ENCODE data around the gene FOXD1. TPM values are rescaled to one million over a fixed set of nuclear protein-coding genes. Genes with fewer than 3 reads are reported as not detected.

Gene FOXD1
- total RNA-seq, 4 donors from 2014 or later = 0.48 to 3.5 (median 1.5) TPM; not detected in 1

GRCh38 chr5:73437101-73437776 is 11.3 kb downstream of the FOXD1 start:
- no peaks in the 10 kb centered on the region for H3K9me3 ChIP-seq
- 2 to 5% methylated on average over 13 to 15 of the region's 69 CpGs for WGBS, 2 donors
- H3K27me3 ChIP-seq = peaks cover 14 to 100% (median 30%) of the 10 kb centered on the region in 4 donors
- H3K36me3 ChIP-seq = no peaks in the 10 kb centered on the region
- peak overlapping the region; percentile 21 to 59 (median 37) for H3K4me3 ChIP-seq
- peak overlapping the region in 3 of 4 donors; percentile 12 to 69 (median 68) for H3K27ac ChIP-seq
- TF ChIP-seq POLR2A (IDR thresholded peaks at IDR 0.05) = no peak
- TF ChIP-seq, protein P1, sequence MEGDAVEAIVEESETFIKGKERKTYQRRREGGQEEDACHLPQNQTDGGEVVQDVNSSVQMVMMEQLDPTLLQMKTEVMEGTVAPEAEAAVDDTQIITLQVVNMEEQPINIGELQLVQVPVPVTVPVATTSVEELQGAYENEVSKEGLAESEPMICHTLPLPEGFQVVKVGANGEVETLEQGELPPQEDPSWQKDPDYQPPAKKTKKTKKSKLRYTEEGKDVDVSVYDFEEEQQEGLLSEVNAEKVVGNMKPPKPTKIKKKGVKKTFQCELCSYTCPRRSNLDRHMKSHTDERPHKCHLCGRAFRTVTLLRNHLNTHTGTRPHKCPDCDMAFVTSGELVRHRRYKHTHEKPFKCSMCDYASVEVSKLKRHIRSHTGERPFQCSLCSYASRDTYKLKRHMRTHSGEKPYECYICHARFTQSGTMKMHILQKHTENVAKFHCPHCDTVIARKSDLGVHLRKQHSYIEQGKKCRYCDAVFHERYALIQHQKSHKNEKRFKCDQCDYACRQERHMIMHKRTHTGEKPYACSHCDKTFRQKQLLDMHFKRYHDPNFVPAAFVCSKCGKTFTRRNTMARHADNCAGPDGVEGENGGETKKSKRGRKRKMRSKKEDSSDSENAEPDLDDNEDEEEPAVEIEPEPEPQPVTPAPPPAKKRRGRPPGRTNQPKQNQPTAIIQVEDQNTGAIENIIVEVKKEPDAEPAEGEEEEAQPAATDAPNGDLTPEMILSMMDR (IDR thresholded peaks at IDR 0.05) = peak in 3 of 6 experiments; percentile 11 to 41 (median 27)
- H3K4me1 ChIP-seq = peaks cover 6 to 25% (median 11%) of the 10 kb centered on the region in 3 donors
- intact Hi-C loops (cut with DNase I) = no loop called here
- no peak for DNase-seq

DNA sequence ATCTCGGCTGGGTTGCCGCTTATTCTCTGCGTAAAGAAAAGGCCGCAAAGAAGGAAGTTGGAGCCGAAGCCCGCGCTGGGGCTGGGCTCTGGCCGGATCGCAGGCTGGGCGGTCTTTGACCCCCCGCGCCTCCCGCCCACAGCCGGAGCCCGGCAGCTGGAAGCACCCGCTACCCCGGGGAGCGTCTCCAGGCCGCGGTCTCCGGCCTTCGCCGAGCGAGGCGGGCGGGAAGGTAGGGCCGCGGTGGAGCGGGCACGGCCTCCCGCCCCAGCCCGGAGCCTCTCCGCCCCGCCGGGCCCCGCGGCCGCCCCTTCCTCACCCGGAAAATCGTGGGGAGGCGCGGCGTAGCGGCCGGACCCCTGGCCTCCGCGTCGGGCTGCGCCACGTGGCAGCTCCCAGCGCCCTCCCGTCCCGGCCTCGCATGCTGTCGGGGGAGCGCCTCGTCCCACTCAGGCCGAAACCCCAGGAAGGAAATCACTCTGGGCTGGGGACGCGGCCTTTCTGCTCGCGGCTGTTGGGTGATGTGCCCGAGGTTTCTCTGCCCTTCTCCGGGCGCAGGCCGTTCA is 12.0 kb downstream of the FOXD1 start:
- intact Hi-C loops (cut with DNase I) = no loop called here
- WGBS, 2 donors = 9% methylated on average over 10 of the region's 66 CpGs; no CpG with 5 or more reads in 1 of the 2 donors
- H3K36me3 ChIP-seq = no peaks in the 10 kb centered on the region
- peaks cover 6 to 25% (median 11%) of the 10 kb centered on the region in 3 donors for H3K4me1 ChIP-seq
- H3K27ac ChIP-seq = peak overlapping the region in 3 of 4 donors; percentile 12 to 69 (median 68)
- H3K27me3 ChIP-seq = peaks cover 14 to 100% (median 30%) of the 10 kb centered on the region in 4 donors
- DNase-seq = no peak
- H3K9me3 ChIP-seq = no peaks in the 10 kb centered on the region
- TF ChIP-seq POLR2A (IDR thresholded peaks at IDR 0.05) = no peak
- TF ChIP-seq, protein P1 (IDR thresholded peaks at IDR 0.05) = no peak
- H3K4me3 ChIP-seq = peak overlapping the region; percentile 21 to 59 (median 37)

GRCh38 chr5:73435759-73436534 is 12.6 kb downstream of the FOXD1 start:
- Histone ChIP-seq H3K36me3 (no peaks in the 10 kb centered on the region), H3K27ac (no peak overlapping the region), H3K4me1 (peaks cover 6 to 25% (median 11%) of the 10 kb centered on the region in 3 donors), H3K4me3 (peak overlapping the region in 2 of 4 donors; percentile 44 to 59), H3K27me3 (peaks cover 14 to 94% (median 29%) of the 10 kb centered on the region in 4 donors), H3K9me3 (no peaks in the 10 kb centered on the region)
- 57 to 62% methylated on average over 23 to 31 of the region's 35 CpGs for WGBS, 2 donors
- DNase-seq = no peak
- intact Hi-C loops (cut with DNase I) = no loop called here
- no peak for TF ChIP-seq POLR2A (IDR thresholded peaks at IDR 0.05)
- TF ChIP-seq, protein P1 (IDR thresholded peaks at IDR 0.05) = no peak

DNA sequence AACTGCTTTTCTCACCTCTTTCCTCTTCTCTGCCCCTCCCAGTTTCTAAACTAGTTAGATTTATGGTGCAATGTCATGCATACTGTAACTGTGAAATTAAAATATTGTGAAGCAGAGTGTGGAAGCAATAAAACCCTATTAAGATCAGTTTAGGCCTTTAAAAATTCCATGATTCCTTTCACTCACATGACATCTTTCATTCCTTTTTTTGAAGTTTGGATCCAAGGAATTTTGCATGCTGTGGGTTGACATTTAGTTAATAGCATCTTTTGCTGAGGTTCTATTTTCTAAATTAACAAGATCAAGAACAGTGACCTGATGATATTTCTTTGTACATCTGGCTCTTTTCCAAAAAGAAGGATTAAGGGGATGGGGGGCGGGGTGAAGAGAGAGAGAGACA is 13.7 kb downstream of the FOXD1 start:
- peaks cover 14 to 92% (median 24%) of the 10 kb centered on the region in 4 donors for H3K27me3 ChIP-seq
- WGBS, 2 donors = 38 to 54% methylated on average over 1 of the region's 1 CpG

More for the DNA sequence above, 13.7 kb downstream of the FOXD1 start:
- Histone ChIP-seq H3K36me3 (no peaks in the 10 kb centered on the region), H3K4me3 (no peak overlapping the region), H3K4me1 (peaks cover 6 to 25% (median 11%) of the 10 kb centered on the region in 3 donors), H3K27ac (no peak overlapping the region), H3K9me3 (no peaks in the 10 kb centered on the region)
- DNase-seq = no peak
- intact Hi-C loops (cut with DNase I) = no loop called here
- TF ChIP-seq, protein P1 (IDR thresholded peaks at IDR 0.05) = no peak
- no peak for TF ChIP-seq POLR2A (IDR thresholded peaks at IDR 0.05)
